ENCODE measurements around the gene RASL11B. TPM values are rescaled to one million over a fixed set of nuclear protein-coding genes. Genes with fewer than 3 reads are reported as not detected.

Gene RASL11B
- total and polyA plus RNA-seq, 2 of the 13 experiments (the other 11 are each of a cell fraction or from before 2014, with no cell fraction given) = 0.07 to 0.20 TPM

GRCh38 chr4:52844596-52844995, 17.5 kb upstream of the RASL11B start:
- Histone ChIP-seq H3K36me3 (replicated peaks in 1 of 2; ENCODE audit: control insufficient read depth in 1 of 2, insufficient read depth in 2 of 2, low read length in 2 of 2) (no peaks in the 10 kb centered on the region), H3K27me3 (ENCODE audit: control insufficient read depth in 1 of 2, insufficient read depth in 2 of 2, low read length in 2 of 2) (no peaks in the 10 kb centered on the region; a peak in 2 of 5 replicates), H3K4me2 (ENCODE audit: low read depth, low read length) (no peak overlapping the region), H3K4me1 (ENCODE audit: insufficient read depth, low read length) (peaks cover 18% of the 10 kb centered on the region), H3K9me3 (ENCODE audit: low read length) (no peaks in the 10 kb centered on the region), H4K20me1 (ENCODE audit: insufficient read depth, low read length) (no peaks in the 10 kb centered on the region), H2AFZ (ENCODE audit: low read length) (no peak overlapping the region), H3K79me2 (ENCODE audit: insufficient read depth, low read length) (no peaks in the 10 kb centered on the region), H3K27ac (ENCODE audit: extremely low read length, insufficient read depth, low read length) (no peak overlapping the region), H3K4me3 (replicated peaks in 1 of 3; ENCODE audit: insufficient read depth in 1 of 3, low read depth in 2 of 3, low read length in 3 of 3) (no peak overlapping the region), H3K9ac (ENCODE audit: insufficient read depth, low read depth, low read length) (no peak overlapping the region)
- no peak for FAIRE-seq
- ChIA-PET CTCF (ENCODE audit: low intra/inter-chr PET ratio, low total read pairs) (no interaction called here), POLR2A (no interaction called here)
- TF ChIP-seq ESRRA (CRISPR knock-in tag; IDR thresholded peaks at IDR 0.05; ENCODE audit: low read depth) = no peak
- no peak for TF ChIP-seq NR2C2 (CRISPR knock-in tag; IDR thresholded peaks at IDR 0.05; ENCODE audit: borderline replicate concordance)
- no peak for TF ChIP-seq KLF13 (CRISPR knock-in tag; IDR thresholded peaks at IDR 0.05)
- TF ChIP-seq EP300 (IDR thresholded peaks at IDR 0.05; ENCODE audit: low read depth in 2 of 2, low read length in 2 of 2) = no peak
- no peak for TF ChIP-seq EP300 (CRISPR knock-in tag; IDR thresholded peaks at IDR 0.05; ENCODE audit: borderline replicate concordance)
- TF ChIP-seq ZNF274 (CRISPR knock-in tag; IDR thresholded peaks at IDR 0.05) = no peak
- no peak for TF ChIP-seq ZNF224 (CRISPR knock-in tag; IDR thresholded peaks at IDR 0.05)
- no peak for TF ChIP-seq ZNF790 (CRISPR knock-in tag; IDR thresholded peaks at IDR 0.05; ENCODE audit: borderline replicate concordance)
- TF ChIP-seq KAT8 (CRISPR knock-in tag; IDR thresholded peaks at IDR 0.05) = no peak
- TF ChIP-seq ZNF619 (CRISPR knock-in tag; IDR thresholded peaks at IDR 0.05) = no peak
- no peak for TF ChIP-seq CBX5 (CRISPR knock-in tag; IDR thresholded peaks at IDR 0.05; ENCODE audit: borderline replicate concordance)
- no peak for TF ChIP-seq GATA4 (IDR thresholded peaks at IDR 0.05; ENCODE audit: borderline replicate concordance, low read depth)
- no peak for TF ChIP-seq TSC22D2 (CRISPR knock-in tag; IDR thresholded peaks at IDR 0.05; ENCODE audit: borderline replicate concordance)
- in situ Hi-C loops (cut with HindIII; ENCODE audit: extremely low pct_ligation_motif_present, low pct_unique_long_range_greater_than_20kb) = no loop called here
- ATAC-seq = no peak
- 68% methylated on average over 2 of the region's 2 CpGs for WGBS (ENCODE audit: low lambda C conversion rate)
- DNase-seq (ENCODE audit: low spot score) = no peak
- BruUV-seq (replicated peaks) = no TSS peak
- intact Hi-C loops (cut with micrococcal nuclease; ENCODE audit: unreplicated experiment) = no loop called here

Data from HepG2 (cell line).